ENCODE measurements around the gene URB1.
A peak's percentile ranks its signal among the peaks of the same experiment; 100 is the strongest.
"Not testable (repeated sequence)": the region's sequence is repeated elsewhere in the genome, so short reads cannot be mapped to it uniquely, and the experiment has no call there.

The URB1 gene

GRCh38 chr21:32392880-32393676 is at the start of gene URB1:
Gene URB1, minus strand, starts transcription at chr21:32393012. Its CDS starts 102 bp downstream, at chr21:32392910.
- H3K9me3 ChIP-seq (ENCODE audit: low read depth, low read length): no peaks in the 10 kb centered on the region
- H3K27ac ChIP-seq: no peak within 1 kb of the TSS
- peak within 1 kb of the TSS; percentile 81 for H3K9ac ChIP-seq (ENCODE audit: insufficient read length)
- peaks cover 17% of the 10 kb centered on the region for H3K36me3 ChIP-seq (ENCODE audit: insufficient read depth, low read length)
- DNase-seq (ENCODE audit: low read depth, low spot score): no peak
- H3K4me3 ChIP-seq: peak within 1 kb of the TSS; percentile 78
- no peak for TF ChIP-seq EZH2 (IDR thresholded peaks at IDR 0.05)
- TF ChIP-seq POLR2AphosphoS5 (IDR thresholded peaks at IDR 0.05; ENCODE audit: borderline replicate concordance, low read depth, low read length): peak; percentile 90
- no peak for TF ChIP-seq FOXP2 (optimal IDR thresholded peaks at IDR 0.05; ENCODE audit: control extremely low read depth, extremely low read length, insufficient read depth)

DNA sequence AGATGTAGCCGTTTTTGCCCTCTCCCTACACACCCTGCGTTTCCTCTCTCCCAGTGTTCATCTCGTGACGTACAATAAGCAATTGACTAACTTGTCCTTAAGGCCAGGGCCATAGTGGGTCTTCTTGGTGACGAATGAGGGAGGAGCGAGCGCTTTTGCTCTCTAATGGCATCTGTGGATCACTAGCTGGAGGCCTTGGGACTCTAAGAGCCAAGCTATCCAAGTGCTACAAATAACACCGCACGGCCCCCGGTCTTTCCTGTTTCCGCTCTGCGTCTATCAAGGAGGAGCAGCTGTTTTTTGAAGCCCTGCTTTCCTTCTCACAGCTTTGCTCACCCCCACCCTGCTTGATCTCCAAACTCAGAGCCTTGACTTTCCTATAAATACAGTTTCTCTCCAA is 44.9 kb upstream of the URB1 start:
- no peak for DNase-seq (ENCODE audit: low read depth, low spot score)
- no peaks in the 10 kb centered on the region for H3K36me3 ChIP-seq (ENCODE audit: insufficient read depth, low read length)
- no peak overlapping the region for H3K9ac ChIP-seq (ENCODE audit: insufficient read length)
- H3K27ac ChIP-seq: no peak overlapping the region
- H3K9me3 ChIP-seq (ENCODE audit: low read depth, low read length): no peaks in the 10 kb centered on the region
- no peak overlapping the region for H3K4me3 ChIP-seq
- TF ChIP-seq FOXP2 (optimal IDR thresholded peaks at IDR 0.05; ENCODE audit: control extremely low read depth, extremely low read length, insufficient read depth) (no peak), POLR2AphosphoS5 (IDR thresholded peaks at IDR 0.05; ENCODE audit: borderline replicate concordance, low read depth, low read length) (no peak), EZH2 (IDR thresholded peaks at IDR 0.05) (no peak)

- H3K36me3 ChIP-seq (ENCODE audit: insufficient read depth, low read length); H3K9me3 ChIP-seq (ENCODE audit: low read depth, low read length); H3K9ac ChIP-seq (ENCODE audit: insufficient read length); H3K4me3 ChIP-seq; H3K27ac ChIP-seq; DNase-seq (ENCODE audit: low read depth, low spot score): not testable (repeated sequence)
These were observed 40.3 kb upstream of the URB1 start for GRCh38 chr21:32432982-32433660.

DNA sequence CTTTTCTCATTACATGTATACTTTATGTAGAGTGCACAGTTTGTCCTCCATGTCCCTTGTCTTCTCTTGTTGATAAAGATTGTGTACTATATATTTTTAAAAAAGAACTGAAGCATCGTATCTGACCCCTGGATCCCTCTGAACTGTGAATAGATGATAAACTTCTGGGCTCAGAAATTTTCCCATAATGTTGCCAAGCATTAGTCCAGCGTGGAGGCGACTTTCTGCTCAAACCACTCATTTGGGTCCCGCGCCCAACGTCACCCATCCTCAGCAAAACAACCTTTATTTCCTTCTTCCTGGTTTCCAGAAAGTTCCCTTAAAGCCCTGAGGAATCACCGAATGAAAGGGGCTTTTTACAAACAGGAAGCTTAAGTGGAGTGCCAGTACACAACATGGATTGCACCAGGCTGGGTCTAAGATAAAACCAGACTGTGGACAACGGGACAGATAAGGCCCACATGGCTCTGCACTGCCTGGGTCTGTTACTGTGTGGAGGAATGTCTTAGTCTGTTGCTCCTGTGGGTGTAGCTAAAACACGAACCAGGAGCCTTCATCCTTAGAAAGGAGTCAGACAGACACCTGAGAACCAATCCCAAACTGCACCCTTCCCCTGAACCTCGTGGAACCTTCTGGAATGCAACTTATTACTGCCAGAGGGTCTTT is 35.3 kb upstream of the URB1 start:
- H3K27ac ChIP-seq: no peak overlapping the region
- no peak overlapping the region for H3K9ac ChIP-seq (ENCODE audit: insufficient read length)
- H3K4me3 ChIP-seq: no peak overlapping the region
- no peak for DNase-seq (ENCODE audit: low read depth, low spot score)
- no peak for TF ChIP-seq POLR2AphosphoS5 (IDR thresholded peaks at IDR 0.05; ENCODE audit: borderline replicate concordance, low read depth, low read length)
- TF ChIP-seq EZH2 (IDR thresholded peaks at IDR 0.05): no peak
- TF ChIP-seq FOXP2 (optimal IDR thresholded peaks at IDR 0.05; ENCODE audit: control extremely low read depth, extremely low read length, insufficient read depth): no peak
- H3K36me3 ChIP-seq (ENCODE audit: insufficient read depth, low read length): no peaks in the 10 kb centered on the region
- no peaks in the 10 kb centered on the region for H3K9me3 ChIP-seq (ENCODE audit: low read depth, low read length)

GRCh38 chr21:32426592-32427051 is 33.8 kb upstream of the URB1 start:
- no peak overlapping the region for H3K9ac ChIP-seq (ENCODE audit: insufficient read length)
- no peak overlapping the region for H3K27ac ChIP-seq
- H3K36me3 ChIP-seq (ENCODE audit: insufficient read depth, low read length): no peaks in the 10 kb centered on the region
- TF ChIP-seq EZH2 (IDR thresholded peaks at IDR 0.05) (no peak), POLR2AphosphoS5 (IDR thresholded peaks at IDR 0.05; ENCODE audit: borderline replicate concordance, low read depth, low read length) (no peak), FOXP2 (optimal IDR thresholded peaks at IDR 0.05; ENCODE audit: control extremely low read depth, extremely low read length, insufficient read depth) (no peak)
- no peak overlapping the region for H3K4me3 ChIP-seq
- DNase-seq (ENCODE audit: low read depth, low spot score): no peak
- H3K9me3 ChIP-seq (ENCODE audit: low read depth, low read length): no peaks in the 10 kb centered on the region

DNA sequence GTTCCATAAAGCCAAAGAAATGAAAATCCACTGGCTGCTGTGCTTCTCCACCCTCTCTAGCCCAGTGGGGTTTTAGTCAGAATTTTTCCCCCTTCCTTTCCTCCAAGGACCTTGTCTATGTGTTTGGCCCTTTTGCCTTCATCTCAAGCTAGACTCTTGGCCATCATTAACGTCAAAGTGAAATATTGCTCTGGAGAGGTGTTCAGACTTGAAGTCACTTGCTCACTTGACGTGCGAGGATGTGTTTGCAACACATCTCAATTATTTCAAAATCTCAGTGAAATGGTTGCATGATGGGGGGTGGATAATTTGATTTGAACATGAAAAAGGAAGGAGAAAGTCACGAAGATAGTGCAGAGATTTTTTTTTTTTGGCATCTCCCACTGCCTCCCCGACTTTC is 33.3 kb upstream of the URB1 start:
- no peaks in the 10 kb centered on the region for H3K36me3 ChIP-seq (ENCODE audit: insufficient read depth, low read length)
- no peak overlapping the region for H3K27ac ChIP-seq
- H3K9me3 ChIP-seq (ENCODE audit: low read depth, low read length): no peaks in the 10 kb centered on the region
- no peak overlapping the region for H3K4me3 ChIP-seq
- DNase-seq (ENCODE audit: low read depth, low spot score): no peak
- TF ChIP-seq EZH2 (IDR thresholded peaks at IDR 0.05): no peak
- TF ChIP-seq POLR2AphosphoS5 (IDR thresholded peaks at IDR 0.05; ENCODE audit: borderline replicate concordance, low read depth, low read length): no peak
- TF ChIP-seq FOXP2 (optimal IDR thresholded peaks at IDR 0.05; ENCODE audit: control extremely low read depth, extremely low read length, insufficient read depth): no peak
- H3K9ac ChIP-seq (ENCODE audit: insufficient read length): no peak overlapping the region

DNA sequence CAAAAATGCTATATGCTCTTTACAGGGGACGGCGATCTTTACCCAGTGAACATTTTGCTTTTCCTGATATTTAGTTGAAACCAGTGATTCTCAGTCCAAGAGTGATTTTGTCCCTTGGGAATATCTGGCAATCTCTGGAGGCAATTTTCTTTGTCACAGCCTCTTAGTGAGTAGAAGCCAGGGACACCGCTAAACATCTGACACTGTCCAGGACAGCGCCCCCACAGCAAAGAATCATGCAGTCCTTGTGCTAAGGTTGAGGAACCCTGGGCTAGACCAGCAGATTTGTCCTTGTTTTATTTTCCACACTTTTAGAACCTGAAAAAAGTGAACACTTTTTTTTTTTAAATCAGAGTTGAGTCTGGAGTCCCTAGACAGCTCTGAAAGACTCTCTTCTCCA is 32.8 kb upstream of the URB1 start:
- Histone ChIP-seq H3K9me3 (ENCODE audit: low read depth, low read length) (no peaks in the 10 kb centered on the region), H3K27ac (no peak overlapping the region), H3K9ac (ENCODE audit: insufficient read length) (no peak overlapping the region), H3K36me3 (ENCODE audit: insufficient read depth, low read length) (no peaks in the 10 kb centered on the region), H3K4me3 (no peak overlapping the region)
- no peak for DNase-seq (ENCODE audit: low read depth, low spot score)
- TF ChIP-seq FOXP2 (optimal IDR thresholded peaks at IDR 0.05; ENCODE audit: control extremely low read depth, extremely low read length, insufficient read depth): no peak
- no peak for TF ChIP-seq POLR2AphosphoS5 (IDR thresholded peaks at IDR 0.05; ENCODE audit: borderline replicate concordance, low read depth, low read length)

GRCh38 chr21:32424674-32425073 is 31.9 kb upstream of the URB1 start:
- Histone ChIP-seq H3K36me3 (ENCODE audit: insufficient read depth, low read length) (no peaks in the 10 kb centered on the region), H3K9ac (ENCODE audit: insufficient read length) (no peak overlapping the region), H3K4me3 (no peak overlapping the region), H3K9me3 (ENCODE audit: low read depth, low read length) (no peaks in the 10 kb centered on the region), H3K27ac (no peak overlapping the region)
- TF ChIP-seq EZH2 (IDR thresholded peaks at IDR 0.05): no peak
- no peak for TF ChIP-seq POLR2AphosphoS5 (IDR thresholded peaks at IDR 0.05; ENCODE audit: borderline replicate concordance, low read depth, low read length)
- TF ChIP-seq FOXP2 (optimal IDR thresholded peaks at IDR 0.05; ENCODE audit: control extremely low read depth, extremely low read length, insufficient read depth): no peak
- DNase-seq (ENCODE audit: low read depth, low spot score): no peak

Measured in SK-N-MC (cell line).